MCF 10A (cell line): ENCODE measurements around the gene TES. TPM values are rescaled to one million over a fixed set of nuclear protein-coding genes. Genes with fewer than 3 reads are reported as not detected.

Source experiments
- BruUV-seq: library from RNA; stranded (reverse); fragments of 400-500 nt; replicated peaks from 2 replicates; lab custom pipeline; 2021; lab: Mats Ljungman, UMichigan
- CTCF ChIA-PET: fragments of 300-600 bp; sonication (Branson Sonifier 250); formaldehyde crosslinking; extraction: SDS; loops from one replicate; lab custom pipeline; 2021; ENCODE audit warnings: antibody characterized with exemption, inconsistent platforms; lab: Yijun Ruan, JAX
- POLR2A ChIA-PET: fragments of 300-600, 350-650 bp; sonication (Branson Sonifier 250); formaldehyde crosslinking; extraction: SDS; loops from one replicate; lab custom pipeline; 2020; ENCODE audit warnings: antibody characterized with exemption, inconsistent platforms; lab: Yijun Ruan, JAX
- DNase-seq: peaks from one replicate; pipeline ENCODE4 v3.0.0-alpha.2; 2018; ENCODE audit not compliant: unreplicated experiment
- H3K27ac Mint-ChIP-seq: one replicate; pipeline ENCODE4 v1.8.0; 2022; ENCODE audit warnings: mild to moderate bottlenecking, low read depth, mixed read lengths; ENCODE audit not compliant: unreplicated experiment
- H3K27me3 Mint-ChIP-seq: one replicate; pipeline ENCODE4 v1.8.0; 2022; ENCODE audit warnings: mixed read lengths; ENCODE audit not compliant: insufficient read depth, unreplicated experiment
- H3K36me3 Mint-ChIP-seq: one replicate; pipeline ENCODE4 v1.8.0; 2022; ENCODE audit warnings: mild to moderate bottlenecking, moderate library complexity, mixed read lengths; ENCODE audit not compliant: insufficient read depth, unreplicated experiment
- H3K4me1 Mint-ChIP-seq: one replicate; pipeline ENCODE4 v1.8.0; 2022; ENCODE audit warnings: mixed read lengths; ENCODE audit not compliant: insufficient read depth, unreplicated experiment
- H3K4me3 Mint-ChIP-seq: one replicate; pipeline ENCODE4 v1.8.0; 2022; ENCODE audit warnings: mild to moderate bottlenecking, moderate library complexity, mixed read lengths; ENCODE audit not compliant: unreplicated experiment
- H3K9me3 Mint-ChIP-seq: one replicate; pipeline ENCODE4 v1.8.0; 2022; ENCODE audit warnings: mixed read lengths; ENCODE audit not compliant: unreplicated experiment
- CTCF ChIP-seq: fragments of 200-600 bp; IDR thresholded peaks from one replicate; pipeline ENCODE4 v1.8.0; 2022; ENCODE audit warnings: antibody characterized with exemption, mild to moderate bottlenecking; ENCODE audit not compliant: unreplicated experiment
- intact Hi-C: fragments of 100-400 bp; cut with micrococcal nuclease; formaldehyde crosslinking; loops from 2 replicates; pipeline ENCODE4 v1.14.1; 2022
- total RNA-seq: library from RNA; stranded (reverse); gene quantifications from 2 replicates; pipeline ENCODE4 v1.2.3, GENCODE V29; 2022

The TES gene
- total RNA-seq, 1 experiment from 2014 or later, result 162 TPM

GRCh38 chr7:116218747-116219146 lies 8.4 kb downstream of the TES start:
- ChIA-PET POLR2A (interaction anchor here (0.9 to 4.9 kb wide), 3 partner anchors 8 to 17 kb away, joined by 5 to 63 read pairs (median 34); partner anchors contain the start of gene TES), CTCF (interaction anchor here (0.6 to 1.2 kb wide), 3 partner anchors 38 to 569 kb away, joined by 3 to 4 read pairs (median 4); no protein-coding TSS in a partner anchor)
- no peak overlapping the region for H3K4me3 Mint-ChIP-seq
- intact Hi-C loops, result no loop called here
- no peak for DNase-seq
- H3K27me3 Mint-ChIP-seq, result no peaks in the 10 kb centered on the region
- H3K4me1 Mint-ChIP-seq, result peaks cover 40% of the 10 kb centered on the region
- H3K27ac Mint-ChIP-seq, result peak overlapping the region; percentile 81
- TF ChIP-seq CTCF, result no peak
- BruUV-seq, result no TSS peak
- peaks cover 6% of the 10 kb centered on the region for H3K36me3 Mint-ChIP-seq
- no peaks in the 10 kb centered on the region for H3K9me3 Mint-ChIP-seq

DNA sequence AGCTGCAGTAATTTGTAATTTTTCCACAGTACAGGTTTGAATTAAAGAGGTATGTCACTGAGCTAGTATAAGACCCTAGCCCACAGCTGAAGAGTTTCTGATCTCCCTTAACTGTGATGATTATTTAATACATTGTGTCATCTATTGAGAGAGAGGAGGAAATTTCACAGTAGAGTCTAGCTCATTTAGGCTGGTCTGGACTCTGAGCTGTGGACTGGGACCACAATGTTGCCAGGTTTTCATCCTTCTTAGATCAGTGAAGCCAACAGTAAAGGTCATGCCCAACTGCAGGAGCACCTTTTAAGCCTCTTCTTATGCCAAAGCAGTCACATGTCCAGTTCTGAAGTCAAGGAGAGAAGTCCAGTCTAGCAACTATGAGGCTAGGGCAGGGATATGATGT lies 8.9 kb downstream of the TES start:
- H3K36me3 Mint-ChIP-seq, result peaks cover 6% of the 10 kb centered on the region
- no TSS peak for BruUV-seq
- no peak for DNase-seq
- TF ChIP-seq CTCF, result no peak
- no peak overlapping the region for H3K4me3 Mint-ChIP-seq
- intact Hi-C loops, result no loop called here
- no peaks in the 10 kb centered on the region for H3K27me3 Mint-ChIP-seq
- H3K4me1 Mint-ChIP-seq, result peaks cover 41% of the 10 kb centered on the region
- no peaks in the 10 kb centered on the region for H3K9me3 Mint-ChIP-seq
- CTCF ChIA-PET, result interaction anchor here (0.6 to 1.8 kb wide), 4 partner anchors 10 to 568 kb away, joined by 3 to 9 read pairs (median 4); partner anchors contain the start of gene TES
- H3K27ac Mint-ChIP-seq, result no peak overlapping the region
- POLR2A ChIA-PET, result interaction anchor here (0.9 to 4.9 kb wide), 3 partner anchors 9 to 16 kb away, joined by 5 to 63 read pairs (median 34); partner anchors contain the start of gene TES

- POLR2A ChIA-PET, result interaction anchor here (0.6 to 4.9 kb wide), 5 partner anchors 9 to 275 kb away, joined by 3 to 63 read pairs (median 5); partner anchors contain the start of gene TES
- TF ChIP-seq CTCF, result no peak
- Mint-ChIP-seq H3K4me1 (peaks cover 41% of the 10 kb centered on the region), H3K27ac (no peak overlapping the region), H3K27me3 (no peaks in the 10 kb centered on the region), H3K9me3 (no peaks in the 10 kb centered on the region), H3K4me3 (no peak overlapping the region), H3K36me3 (peaks cover 6% of the 10 kb centered on the region)
- no peak for DNase-seq
- CTCF ChIA-PET, result interaction anchor here (1.2 to 1.8 kb wide), 2 partner anchors 10 to 350 kb away, joined by 4 to 9 read pairs; partner anchors contain the start of gene TES
- intact Hi-C loops, result no loop called here
- BruUV-seq, result no TSS peak
Observed at GRCh38 chr7:116219834-116220233, 9.5 kb downstream of the TES start.

- no peak overlapping the region for H3K27ac Mint-ChIP-seq
- no peak for DNase-seq
- H3K9me3 Mint-ChIP-seq, result no peaks in the 10 kb centered on the region
- H3K27me3 Mint-ChIP-seq, result no peaks in the 10 kb centered on the region
- ChIA-PET CTCF (interaction anchor here (0.5 to 1.2 kb wide), 5 partner anchors 23 to 232 kb away, joined by 3 to 6 read pairs (median 3); no protein-coding TSS in a partner anchor), POLR2A (interaction anchor here (1.2 to 5.6 kb wide), 2 partner anchors 11 kb away, joined by 4 to 109 read pairs; partner anchors contain the start of gene TES)
- no TSS peak for BruUV-seq
- intact Hi-C loops, result no loop called here
- H3K4me1 Mint-ChIP-seq, result peaks cover 47% of the 10 kb centered on the region
- H3K36me3 Mint-ChIP-seq, result peaks cover 16% of the 10 kb centered on the region
- no peak overlapping the region for H3K4me3 Mint-ChIP-seq
- TF ChIP-seq CTCF, result no peak
Observed at GRCh38 chr7:116222501-116222900, 12.2 kb downstream of the TES start.
